D341Med (cell line): ENCODE results near the gene PSMC6.
"Not testable (repeated sequence)": the region's sequence is repeated elsewhere in the genome, so short reads cannot be mapped to it uniquely, and the experiment has no call there.

Experiments used
- DNase-seq: peaks from one replicate; pipeline ENCODE4 v3.0.0; 2012; ENCODE audit warnings: low spot score

PSMC6 gene

GRCh38 chr14:52723514-52724359 is 16.7 kb downstream of the PSMC6 start:
- no peak for DNase-seq

- DNase-seq = no peak
Observed at GRCh38 chr14:52724360-52724644, 17.3 kb downstream of the PSMC6 start.

DNA sequence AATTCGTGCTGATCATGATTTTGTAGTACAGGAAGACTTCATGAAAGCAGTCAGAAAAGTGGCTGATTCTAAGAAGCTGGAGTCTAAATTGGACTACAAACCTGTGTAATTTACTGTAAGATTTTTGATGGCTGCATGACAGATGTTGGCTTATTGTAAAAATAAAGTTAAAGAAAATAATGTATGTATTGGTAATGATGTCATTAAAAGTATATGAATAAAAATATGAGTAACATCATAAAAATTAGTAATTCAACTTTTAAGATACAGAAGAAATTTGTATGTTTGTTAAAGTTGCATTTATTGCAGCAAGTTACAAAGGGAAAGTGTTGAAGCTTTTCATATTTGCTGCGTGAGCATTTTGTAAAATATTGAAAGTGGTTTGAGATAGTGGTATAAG is 20.5 kb downstream of the PSMC6 start:
- not testable (repeated sequence) for DNase-seq

DNA sequence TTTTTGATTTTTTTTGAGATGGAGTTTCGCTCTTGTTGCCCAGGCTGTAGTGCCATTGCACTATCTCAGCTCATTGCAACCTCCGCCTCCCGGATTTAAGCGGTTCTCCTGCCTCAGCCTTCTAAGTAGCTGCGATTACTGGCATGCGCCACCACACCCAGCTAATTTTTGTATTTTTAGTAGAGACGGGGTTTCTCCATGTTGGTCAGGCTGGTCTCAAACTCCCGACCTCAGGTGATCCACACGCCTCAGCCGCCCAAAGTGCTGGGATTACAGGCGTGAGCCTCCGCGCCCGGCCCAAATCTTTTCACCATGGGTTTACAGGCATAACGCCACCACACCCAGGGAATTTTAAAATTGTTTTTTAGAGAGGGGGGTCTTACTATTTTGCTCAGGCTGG is 22.0 kb downstream of the PSMC6 start:
- not testable (repeated sequence) for DNase-seq

DNA sequence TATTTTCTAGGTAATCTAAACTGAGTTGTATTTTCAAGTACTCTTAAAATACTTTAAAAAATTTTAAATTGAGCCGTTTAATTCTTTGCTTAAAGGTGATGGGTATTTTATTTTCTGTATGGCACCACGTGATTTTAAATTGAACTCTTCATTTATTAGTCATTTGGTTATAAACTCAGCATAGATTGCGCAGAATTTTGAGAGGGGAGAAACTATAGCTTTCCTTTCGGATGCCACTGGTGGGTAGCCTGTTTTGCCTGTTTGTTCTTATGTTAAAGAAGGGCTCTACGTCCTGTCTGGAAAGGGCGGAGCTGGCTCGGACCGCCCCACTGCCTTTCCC is 22.6 kb downstream of the PSMC6 start:
- DNase-seq = no peak

- DNase-seq = peak; percentile 97
Observed at GRCh38 chr14:52729925-52730708, 23.1 kb downstream of the PSMC6 start, which contains the start of gene STYX. TSS of gene STYX (plus strand) at chr14:52730166. CDS start at chr14:52730475, 309 bp downstream.

- DNase-seq = no peak
Observed at GRCh38 chr14:52730709-52731111, 23.7 kb downstream of the PSMC6 start.

GRCh38 chr14:52733824-52734223 is 26.8 kb downstream of the PSMC6 start:
- no peak for DNase-seq

DNA sequence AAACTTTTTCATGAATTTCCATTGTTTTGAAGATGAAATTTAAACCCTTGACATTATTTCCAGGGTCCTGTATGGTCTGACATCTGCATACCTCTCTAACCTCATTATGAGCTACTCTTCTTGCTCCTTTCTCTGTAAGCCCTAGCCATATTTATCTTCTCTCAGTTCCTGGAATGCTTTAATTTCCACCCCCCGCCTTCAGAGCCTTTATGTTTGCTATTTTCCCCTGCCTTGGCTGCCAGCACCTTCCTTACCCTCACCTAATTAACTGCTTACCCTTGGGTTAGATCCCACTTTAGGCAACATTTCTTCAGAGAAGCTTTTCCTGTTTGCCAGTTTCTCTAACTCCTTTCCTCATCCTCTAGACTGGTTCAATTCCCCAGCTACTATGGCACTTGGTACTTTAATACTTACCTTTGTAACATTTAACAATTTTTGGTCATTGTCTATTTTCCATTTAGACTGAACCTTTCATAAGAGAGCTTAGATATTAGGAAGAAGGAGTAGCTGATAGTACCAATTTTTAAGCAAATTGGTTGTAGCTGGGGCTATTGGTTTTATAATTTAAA is 29.0 kb downstream of the PSMC6 start:
- DNase-seq = no peak

GRCh38 chr14:52738409-52738808 is 31.4 kb downstream of the PSMC6 start:
- no peak for DNase-seq

- no peak for DNase-seq
Observed at GRCh38 chr14:52740751-52741150, 33.8 kb downstream of the PSMC6 start.

DNA sequence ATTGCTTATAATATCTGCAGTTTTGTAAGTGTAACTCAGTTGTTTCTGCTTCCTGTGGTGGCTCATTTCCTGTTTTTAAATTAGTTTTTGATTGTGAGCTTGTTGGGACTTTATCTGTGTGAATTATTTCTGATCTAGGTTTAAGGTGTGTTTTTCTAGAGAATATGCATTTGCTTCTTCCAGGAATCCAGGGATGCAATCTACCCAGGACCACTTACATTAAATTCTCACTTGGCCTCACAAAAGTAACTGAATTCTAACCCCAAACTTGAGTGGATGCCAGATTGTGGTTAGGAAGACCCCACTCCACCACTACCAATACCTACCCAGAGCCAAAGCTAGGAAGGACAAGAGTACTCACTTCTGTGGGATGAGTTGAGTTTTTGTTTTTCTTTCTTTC is 34.9 kb downstream of the PSMC6 start:
- DNase-seq = no peak

GRCh38 chr14:52748647-52749292 is 41.8 kb downstream of the PSMC6 start:
- no peak for DNase-seq

DNA sequence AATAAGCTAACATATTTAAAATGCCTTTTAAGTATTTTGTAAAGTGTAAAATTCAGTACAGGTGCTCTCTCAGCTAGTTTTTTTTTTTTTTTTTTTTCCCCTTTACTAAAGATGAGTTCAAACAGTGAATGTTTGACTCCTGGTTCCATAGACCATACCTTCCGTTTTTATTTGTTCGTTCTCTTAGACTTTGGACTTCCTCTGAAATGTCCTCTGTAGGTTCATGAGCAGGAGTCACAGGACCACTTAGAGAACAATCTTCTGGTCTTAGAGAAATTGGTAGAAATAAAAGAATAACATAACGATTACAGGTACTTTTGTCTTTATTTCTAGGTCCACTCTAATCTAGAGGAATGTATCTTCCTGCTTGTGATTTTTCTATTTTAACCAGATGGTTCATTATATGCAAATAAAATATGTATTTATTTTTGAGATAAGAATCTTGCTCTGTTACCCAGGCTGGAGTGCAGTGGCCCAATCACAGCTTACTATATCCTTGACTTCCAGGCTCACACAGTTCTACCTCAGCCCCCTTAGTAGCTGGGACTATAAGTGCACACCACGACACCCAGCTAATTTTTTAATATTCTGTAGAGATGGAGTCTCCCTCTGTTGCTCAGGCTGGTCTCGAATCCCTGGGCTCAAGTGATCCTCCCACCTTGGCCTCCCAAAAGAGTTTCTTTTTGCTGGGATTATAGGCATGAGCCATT is 48.8 kb downstream of the PSMC6 start:
- no peak for DNase-seq

DNA sequence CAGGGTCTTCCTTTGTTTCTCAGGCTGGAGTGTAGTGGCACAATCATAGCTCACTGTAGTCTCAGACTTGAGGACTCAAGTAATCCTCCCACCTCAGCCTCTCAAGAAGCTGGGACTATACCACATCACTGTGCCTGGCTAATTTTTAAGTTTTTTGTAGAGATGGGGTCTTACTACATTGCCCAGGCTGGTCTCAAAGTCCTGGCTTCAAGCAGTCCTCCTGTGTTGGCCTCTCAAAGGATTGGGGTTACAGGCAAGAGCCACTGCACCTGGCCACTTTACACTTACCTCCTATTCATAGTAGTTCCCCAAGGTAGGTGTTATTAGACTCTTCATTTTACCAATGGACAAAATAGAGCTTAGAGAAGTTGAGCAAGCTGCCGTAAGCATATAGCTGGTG is 52.1 kb downstream of the PSMC6 start:
- no peak for DNase-seq

- not testable (repeated sequence) for DNase-seq
Observed at GRCh38 chr14:52762923-52763322, 55.9 kb downstream of the PSMC6 start.

GRCh38 chr14:52767058-52767833 is 60.2 kb downstream of the PSMC6 start:
- no peak for DNase-seq

DNA sequence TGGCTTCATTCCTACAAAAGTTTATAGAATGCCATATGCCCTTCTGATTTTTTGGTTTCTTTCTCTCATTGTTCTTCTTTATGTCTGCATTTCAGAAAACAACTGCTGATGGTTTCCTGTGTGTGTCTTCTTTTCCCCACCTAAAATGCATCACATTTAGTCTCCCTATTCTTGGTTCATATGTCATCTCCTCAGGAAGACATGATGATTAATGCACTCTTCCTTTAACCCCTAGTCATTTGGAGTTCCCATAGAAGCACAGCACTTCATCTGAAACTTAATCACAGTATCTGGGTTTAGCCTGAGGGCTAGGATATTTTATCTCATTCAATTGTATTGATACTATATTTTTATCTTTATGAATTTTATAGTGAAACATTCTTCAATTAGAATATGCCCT is 62.9 kb downstream of the PSMC6 start:
- no peak for DNase-seq

DNA sequence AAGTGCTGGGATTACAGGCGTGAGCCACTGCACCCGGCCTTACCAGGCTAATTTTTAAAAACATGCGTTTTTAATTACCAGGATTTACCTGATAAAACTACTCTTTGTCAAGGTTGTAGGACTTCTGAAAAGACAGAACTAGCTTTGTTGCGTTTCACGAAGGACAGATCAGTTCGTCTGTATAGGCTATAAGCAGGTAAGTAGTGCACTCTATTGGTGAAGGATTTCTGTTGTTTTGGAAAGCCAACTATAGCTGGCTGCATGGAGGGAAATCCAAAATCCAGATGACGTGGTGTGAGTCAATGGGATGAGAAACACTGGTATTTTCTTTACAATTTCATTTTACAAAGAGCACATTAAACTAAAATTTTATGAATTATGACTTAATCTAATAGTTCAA is 69.8 kb downstream of the PSMC6 start:
- DNase-seq = peak; percentile 14
